Naive B cell (primary cell): ENCODE results near the gene C17orf50. TPM values are rescaled to one million over a fixed set of nuclear protein-coding genes. Genes with fewer than 3 reads are reported as not detected.
A peak's percentile ranks its signal among the peaks of the same experiment; 100 is the strongest.

Experiments used
- ATAC-seq, 2 donors: fragments of 150-1000 bp; cut with Tn5 transposase; 2 replicates each; pipeline ENCODE4 v1.10.0; 2021; ENCODE audit warnings: low read depth in 2 of 2, mild to moderate bottlenecking in 2 of 2, moderate library complexity in 2 of 2
- DNase-seq: peaks from one replicate; pipeline ENCODE4 v3.0.0; 2022
- H3K27ac Mint-ChIP-seq, 6 donors: one replicate each; pipeline ENCODE4 v1.8.0; 2020 to 2022; ENCODE audit warnings: mild to moderate bottlenecking in 6 of 6, mixed read lengths in 6 of 6, moderate library complexity in 5 of 6, inconsistent platforms in 2 of 6
- H3K27me3 Mint-ChIP-seq, 3 donors: one replicate each; pipeline ENCODE4 v1.8.0; 2021 to 2022; ENCODE audit warnings: mixed read lengths in 3 of 3, mild to moderate bottlenecking in 1 of 3
- H3K36me3 Mint-ChIP-seq, 2 donors: one replicate each; pipeline ENCODE4 v1.8.0; 2020 to 2022; ENCODE audit warnings: mixed read lengths in 2 of 2, inconsistent platforms in 1 of 2, mild to moderate bottlenecking in 1 of 2
- H3K4me1 Mint-ChIP-seq, 3 donors: one replicate each; pipeline ENCODE4 v1.8.0; 2020 to 2022; ENCODE audit warnings: mixed read lengths in 3 of 3, inconsistent platforms in 1 of 3, mild to moderate bottlenecking in 1 of 3, moderate library complexity in 1 of 3
- H3K4me3 Mint-ChIP-seq, 8 donors: one replicate each; pipeline ENCODE4 v1.8.0; 2020 to 2022; ENCODE audit warnings: mild to moderate bottlenecking in 8 of 8, mixed read lengths in 8 of 8, moderate library complexity in 8 of 8, inconsistent platforms in 2 of 8
- H3K9me3 Mint-ChIP-seq, 7 donors: one replicate each; pipeline ENCODE4 v1.8.0; 2020 to 2022; ENCODE audit warnings: mixed read lengths in 7 of 7, mild to moderate bottlenecking in 5 of 7, inconsistent platforms in 2 of 7, moderate library complexity in 1 of 7
- polyA plus RNA-seq, 6 donors: library from polyadenylated mRNA; unstranded; fragments of 300-500 nt; fragmentation: Illumina TruSeq; gene quantifications; one replicate each; pipeline ENCODE4 v1.2.3, GENCODE V29; 2021; ENCODE audit warnings: low read depth in 6 of 6

The C17orf50 gene
- polyA plus RNA-seq = not detected

DNA sequence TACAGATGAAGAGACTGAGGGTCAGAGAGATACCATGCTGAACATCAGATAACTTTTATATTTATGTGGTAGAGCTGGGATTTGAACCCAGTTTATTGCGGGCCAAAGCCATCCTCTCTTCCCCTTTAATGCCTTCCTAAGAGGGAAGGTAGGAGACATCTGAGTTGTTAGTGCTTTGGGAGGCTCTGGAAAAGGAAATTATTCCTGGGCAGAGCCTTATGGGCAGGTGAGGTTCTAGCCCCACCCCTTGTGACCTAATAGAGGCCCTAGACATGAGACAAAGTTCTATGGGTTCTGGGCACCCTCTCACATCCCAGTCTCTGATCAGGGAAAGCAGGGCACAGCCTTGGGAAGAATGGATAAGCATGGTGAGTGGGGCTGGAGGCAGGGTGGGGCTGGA, at the start of gene C17orf50:
Gene C17orf50, plus strand, starts transcription at position 301 of the 400 bp plus-strand sequence. Its CDS starts 55 bp downstream, at position 356.
- Mint-ChIP-seq H3K27ac (no peak within 1 kb of the TSS), H3K4me1 (peaks cover 11 to 13% (median 13%) of the 10 kb centered on the region in 3 donors), H3K9me3 (peaks cover 0 to 2% (median 0%) of the 10 kb centered on the region in 7 donors), H3K27me3 (no peaks in the 10 kb centered on the region), H3K36me3 (no peaks in the 10 kb centered on the region), H3K4me3 (peak within 1 kb of the TSS in 1 of 8 donors; percentile 25)
- DNase-seq = no peak
- ATAC-seq = no peak

DNA sequence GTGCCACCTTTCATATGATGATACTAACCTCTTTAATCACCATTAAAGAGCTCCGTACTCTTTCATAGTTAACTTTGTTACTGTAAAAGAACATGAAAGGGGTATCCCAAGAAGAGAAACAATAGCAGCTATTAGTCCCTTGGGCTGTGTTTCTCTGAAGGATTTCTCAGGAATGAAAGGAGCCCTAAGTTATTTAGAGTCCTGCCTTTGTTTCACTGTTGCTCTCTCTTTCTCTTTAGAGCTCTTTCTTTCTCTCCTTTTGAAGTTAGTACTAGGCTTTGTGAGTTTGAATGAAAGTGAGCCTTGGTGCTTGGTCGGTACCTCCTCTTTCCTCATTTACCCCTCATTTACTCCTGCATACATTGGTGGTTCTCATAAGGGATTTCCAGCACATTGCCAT, 49.7 kb upstream of the C17orf50 start:
- DNase-seq = no peak
- H3K9me3 Mint-ChIP-seq = no peaks in the 10 kb centered on the region
- H3K36me3 Mint-ChIP-seq = peaks cover 8 to 12% of the 10 kb centered on the region in 2 donors
- no peak for ATAC-seq
- peak overlapping the region in 1 of 6 donors; percentile 79 for H3K27ac Mint-ChIP-seq
- H3K4me3 Mint-ChIP-seq = peak overlapping the region in 2 of 8 donors; percentile 5 to 22
- peaks cover 20 to 37% (median 28%) of the 10 kb centered on the region in 3 donors for H3K4me1 Mint-ChIP-seq
- no peaks in the 10 kb centered on the region for H3K27me3 Mint-ChIP-seq

DNA sequence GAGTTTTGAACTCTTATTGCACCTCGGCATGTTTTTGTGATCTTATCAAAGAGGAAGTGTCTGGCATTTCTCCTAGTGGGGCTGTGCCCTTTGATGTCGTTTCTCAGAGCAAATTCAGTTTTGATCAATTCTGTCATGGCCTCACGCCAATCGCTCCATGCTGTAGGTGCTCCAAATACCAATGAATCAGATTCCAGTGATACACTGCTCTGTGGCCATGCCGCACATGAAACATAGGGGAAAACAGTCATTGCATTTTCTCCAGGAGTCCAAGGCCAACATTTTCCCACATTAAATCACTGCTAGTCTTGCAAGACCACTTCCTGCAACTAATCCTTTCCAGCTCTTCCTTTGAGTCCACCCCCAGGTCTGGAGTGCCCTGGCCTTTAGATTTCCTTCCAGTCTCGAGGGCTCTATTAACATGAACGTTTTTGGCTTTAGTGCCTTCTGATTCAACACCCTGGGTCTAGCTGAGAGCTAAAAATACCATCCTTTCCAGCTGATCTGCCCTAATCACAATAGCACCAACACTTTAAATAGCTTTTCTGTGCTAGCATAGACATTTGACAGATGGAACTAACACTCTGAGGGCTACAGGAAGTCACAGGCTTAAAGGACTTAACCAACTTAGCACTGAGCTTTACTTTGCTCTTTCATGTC, 47.5 kb upstream of the C17orf50 start:
- Mint-ChIP-seq H3K36me3 (peaks cover 27% of the 10 kb centered on the region in 2 donors), H3K27me3 (no peaks in the 10 kb centered on the region), H3K27ac (no peak overlapping the region), H3K4me1 (peaks cover 12 to 22% (median 14%) of the 10 kb centered on the region in 3 donors), H3K4me3 (no peak overlapping the region), H3K9me3 (no peaks in the 10 kb centered on the region)
- ATAC-seq (no peak), DNase-seq (no peak)

DNA sequence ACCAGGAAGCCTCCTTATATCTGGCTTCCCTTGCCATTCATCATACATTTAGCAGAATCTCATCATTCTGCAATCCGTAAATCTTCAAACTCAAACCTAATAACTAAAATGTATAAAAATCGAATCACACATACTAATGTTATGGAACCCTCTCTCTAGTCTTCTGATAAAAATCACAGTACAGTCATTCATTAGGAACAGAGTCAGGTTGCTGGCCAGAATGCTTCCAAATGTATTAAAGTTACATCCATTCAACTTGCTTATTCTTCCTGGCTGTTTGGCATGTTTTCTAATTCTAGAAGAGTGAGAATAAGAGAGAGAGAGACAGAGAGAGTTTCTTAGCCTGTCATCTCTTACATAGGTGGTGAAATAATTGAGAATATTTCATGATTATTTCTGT, 45.7 kb upstream of the C17orf50 start:
- ATAC-seq (no peak), DNase-seq (no peak)
- H3K4me1 Mint-ChIP-seq = peaks cover 0 to 6% (median 0%) of the 10 kb centered on the region in 3 donors
- H3K4me3 Mint-ChIP-seq = no peak overlapping the region
- no peaks in the 10 kb centered on the region for H3K9me3 Mint-ChIP-seq
- H3K27me3 Mint-ChIP-seq = no peaks in the 10 kb centered on the region
- no peak overlapping the region for H3K27ac Mint-ChIP-seq
- H3K36me3 Mint-ChIP-seq = peaks cover 35 to 41% of the 10 kb centered on the region in 2 donors

DNA sequence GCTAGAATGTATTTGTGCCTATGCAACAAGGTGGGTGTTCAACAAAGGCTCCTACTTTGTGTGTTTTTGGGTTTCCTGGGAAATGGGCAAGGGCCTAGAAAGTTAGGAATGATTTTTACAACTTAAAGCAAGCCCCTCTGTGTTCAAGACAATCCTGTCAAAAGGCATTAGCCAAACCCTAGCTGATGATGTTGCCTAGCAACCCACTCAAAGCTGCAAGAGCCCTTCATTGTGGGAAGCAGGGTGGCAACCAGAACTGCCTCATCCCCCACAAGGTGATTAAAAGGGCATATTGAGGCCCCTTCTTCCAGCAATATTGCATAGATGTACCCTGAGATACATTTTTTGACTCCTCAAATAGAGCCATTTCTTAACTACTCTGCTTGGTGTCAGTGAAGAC, 45.3 kb upstream of the C17orf50 start:
- DNase-seq (no peak), ATAC-seq (no peak)
- peaks cover 0 to 1% (median 0%) of the 10 kb centered on the region in 3 donors for H3K4me1 Mint-ChIP-seq
- H3K27ac Mint-ChIP-seq = no peak overlapping the region
- H3K27me3 Mint-ChIP-seq = no peaks in the 10 kb centered on the region
- H3K36me3 Mint-ChIP-seq = peaks cover 31 to 40% of the 10 kb centered on the region in 2 donors
- no peak overlapping the region for H3K4me3 Mint-ChIP-seq
- H3K9me3 Mint-ChIP-seq = no peaks in the 10 kb centered on the region

DNA sequence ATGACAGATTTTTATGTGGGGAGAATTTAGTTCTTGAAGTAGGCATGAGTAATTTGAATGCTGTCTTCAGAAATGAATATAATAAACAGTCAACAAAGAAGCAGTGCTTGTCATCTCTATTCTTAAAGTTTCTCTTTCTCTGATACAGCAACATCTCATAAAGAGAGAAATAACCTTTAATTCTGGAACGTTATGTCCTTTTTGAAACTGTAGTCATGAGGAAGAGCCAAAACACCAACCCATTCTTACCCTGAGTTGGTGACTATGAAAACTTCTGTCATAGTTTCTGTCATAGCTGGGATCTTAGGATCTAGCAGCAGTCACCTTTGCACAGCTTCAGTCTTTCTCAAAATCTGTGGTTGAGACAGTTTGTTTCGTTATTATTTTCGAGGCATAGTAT, 44.5 kb upstream of the C17orf50 start:
- Mint-ChIP-seq H3K9me3 (no peaks in the 10 kb centered on the region), H3K4me1 (no peaks in the 10 kb centered on the region), H3K27ac (no peak overlapping the region), H3K27me3 (no peaks in the 10 kb centered on the region), H3K36me3 (peaks cover 31 to 39% of the 10 kb centered on the region in 2 donors), H3K4me3 (no peak overlapping the region)
- DNase-seq = no peak
- no peak for ATAC-seq

DNA sequence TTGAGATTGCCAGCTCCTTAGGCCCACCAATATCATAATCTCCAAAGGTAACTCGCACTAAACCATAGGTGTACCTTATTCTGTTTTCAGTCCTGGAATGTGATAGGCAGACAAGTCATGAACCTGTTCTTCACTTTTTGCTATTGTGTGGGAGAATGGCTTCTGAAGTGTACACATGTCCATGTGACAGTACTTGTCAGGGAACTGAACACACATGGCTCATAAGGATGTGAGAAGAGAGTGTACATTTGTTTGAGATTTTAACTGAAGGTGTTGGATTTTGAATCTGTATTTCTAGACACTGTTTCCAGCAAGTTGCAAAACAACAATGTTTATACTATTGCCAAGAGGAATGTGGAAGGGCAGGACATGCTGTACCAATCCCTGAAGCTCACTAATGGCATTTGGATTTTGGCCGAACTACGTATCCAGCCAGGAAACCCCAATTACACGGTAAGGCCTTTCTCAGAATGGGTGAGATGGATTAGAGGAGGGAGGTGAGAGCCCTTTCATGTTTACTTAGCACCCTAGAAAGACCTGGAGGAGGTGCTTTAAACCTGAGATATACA, 43.7 kb upstream of the C17orf50 start:
- no peaks in the 10 kb centered on the region for H3K4me1 Mint-ChIP-seq
- no peak for DNase-seq
- no peaks in the 10 kb centered on the region for H3K27me3 Mint-ChIP-seq
- H3K4me3 Mint-ChIP-seq = no peak overlapping the region
- peaks cover 31 to 36% of the 10 kb centered on the region in 2 donors for H3K36me3 Mint-ChIP-seq
- ATAC-seq = no peak
- H3K9me3 Mint-ChIP-seq = no peaks in the 10 kb centered on the region
- H3K27ac Mint-ChIP-seq = no peak overlapping the region

DNA sequence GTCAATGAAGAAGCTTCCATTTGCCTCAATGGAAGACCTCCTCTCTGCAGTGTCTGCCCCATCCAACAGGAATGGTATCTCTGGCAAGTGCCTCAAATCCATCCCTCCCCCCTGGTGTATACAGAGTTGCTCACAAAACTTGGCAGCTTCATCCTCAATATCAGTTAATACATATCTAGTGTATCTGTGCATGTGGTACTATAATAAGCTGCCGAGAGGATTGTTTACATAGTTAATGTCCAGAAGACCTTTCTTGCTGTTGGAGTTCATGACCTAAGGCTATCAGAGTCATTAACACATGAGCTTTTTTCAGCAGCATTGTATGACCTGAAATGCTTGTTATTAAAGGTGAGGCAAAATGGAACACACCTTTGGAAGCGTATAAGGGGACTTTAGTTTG, 43.2 kb upstream of the C17orf50 start:
- Mint-ChIP-seq H3K27me3 (no peaks in the 10 kb centered on the region), H3K4me1 (no peaks in the 10 kb centered on the region), H3K36me3 (peaks cover 31 to 36% of the 10 kb centered on the region in 2 donors), H3K27ac (no peak overlapping the region), H3K9me3 (no peaks in the 10 kb centered on the region), H3K4me3 (no peak overlapping the region)
- DNase-seq (no peak), ATAC-seq (no peak)

DNA sequence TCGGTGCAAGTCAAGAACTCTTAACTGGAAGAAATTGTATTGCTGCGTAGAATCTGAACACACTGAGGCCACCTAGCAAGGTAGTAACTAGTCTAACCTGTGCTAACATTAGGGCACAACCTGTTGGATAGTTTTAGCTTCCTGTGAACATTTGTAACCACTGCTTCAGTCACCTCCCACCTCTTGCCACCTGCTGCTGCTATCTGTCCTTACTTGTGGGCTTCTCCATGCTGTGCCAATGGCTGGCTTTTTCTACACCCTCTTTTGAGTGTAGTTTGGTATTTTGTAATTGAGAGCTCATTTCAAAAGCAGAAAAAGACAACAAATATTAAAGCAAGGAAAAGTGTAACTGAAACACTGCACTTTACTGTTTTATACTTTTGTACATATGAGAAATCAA, 37.0 kb upstream of the C17orf50 start:
- H3K36me3 Mint-ChIP-seq = peaks cover 49 to 53% of the 10 kb centered on the region in 2 donors
- H3K27ac Mint-ChIP-seq = no peak overlapping the region
- no peak for ATAC-seq
- DNase-seq = no peak
- H3K4me3 Mint-ChIP-seq = no peak overlapping the region
- H3K4me1 Mint-ChIP-seq = no peaks in the 10 kb centered on the region
- H3K9me3 Mint-ChIP-seq = no peaks in the 10 kb centered on the region
- H3K27me3 Mint-ChIP-seq = no peaks in the 10 kb centered on the region

DNA sequence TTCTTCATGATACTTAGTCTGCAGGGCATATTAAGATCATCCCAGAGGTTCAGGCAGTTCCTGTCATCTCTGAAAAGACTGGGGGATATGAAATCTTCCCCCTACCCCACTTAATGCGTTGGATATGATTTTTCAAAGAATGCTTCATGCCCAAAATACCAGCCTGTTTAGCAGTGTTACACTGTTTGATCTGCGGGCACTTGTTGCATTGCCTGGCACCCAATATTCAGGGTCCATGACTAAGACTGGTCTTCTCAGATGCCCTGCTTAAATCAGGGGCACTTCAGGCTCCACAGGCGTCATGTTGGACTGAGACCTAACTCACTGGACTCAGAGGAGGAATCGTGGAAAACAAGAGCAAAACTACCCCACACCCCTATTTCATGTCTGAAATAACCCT, 35.6 kb upstream of the C17orf50 start:
- Mint-ChIP-seq H3K4me3 (no peak overlapping the region), H3K27ac (peak overlapping the region in 1 of 6 donors; percentile 47)

DNA sequence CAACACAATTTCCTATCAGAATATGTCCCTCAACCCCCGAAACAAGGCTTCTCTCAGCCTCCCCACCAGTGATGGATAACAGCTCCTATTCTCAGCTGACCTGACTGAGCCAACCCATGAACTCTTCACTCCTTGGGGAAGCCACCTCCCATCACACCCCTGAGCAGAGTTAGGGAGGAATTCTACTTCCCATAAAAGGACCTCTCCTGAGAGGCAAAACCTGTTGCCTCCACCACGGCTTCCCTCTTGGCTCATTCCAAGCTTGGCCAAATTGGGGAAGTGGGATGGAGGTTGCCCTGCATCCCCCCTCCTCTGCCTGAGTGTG, 34.9 kb upstream of the C17orf50 start:
- H3K4me3 Mint-ChIP-seq = no peak overlapping the region
- no peak overlapping the region for H3K27ac Mint-ChIP-seq
- DNase-seq (no peak), ATAC-seq (no peak)
- peaks cover 6 to 17% (median 6%) of the 10 kb centered on the region in 3 donors for H3K4me1 Mint-ChIP-seq
- H3K36me3 Mint-ChIP-seq = peaks cover 43 to 47% of the 10 kb centered on the region in 2 donors
- H3K27me3 Mint-ChIP-seq = peaks cover 5 to 8% (median 7%) of the 10 kb centered on the region in 3 donors
- H3K9me3 Mint-ChIP-seq = no peaks in the 10 kb centered on the region

More for the DNA sequence above, 35.6 kb upstream of the C17orf50 start:
- Mint-ChIP-seq H3K27me3 (peaks cover 0 to 1% (median 0%) of the 10 kb centered on the region in 3 donors), H3K36me3 (peaks cover 43 to 45% of the 10 kb centered on the region in 2 donors), H3K9me3 (no peaks in the 10 kb centered on the region), H3K4me1 (peaks cover 0 to 10% (median 0%) of the 10 kb centered on the region in 3 donors)
- no peak for ATAC-seq
- DNase-seq = no peak

DNA sequence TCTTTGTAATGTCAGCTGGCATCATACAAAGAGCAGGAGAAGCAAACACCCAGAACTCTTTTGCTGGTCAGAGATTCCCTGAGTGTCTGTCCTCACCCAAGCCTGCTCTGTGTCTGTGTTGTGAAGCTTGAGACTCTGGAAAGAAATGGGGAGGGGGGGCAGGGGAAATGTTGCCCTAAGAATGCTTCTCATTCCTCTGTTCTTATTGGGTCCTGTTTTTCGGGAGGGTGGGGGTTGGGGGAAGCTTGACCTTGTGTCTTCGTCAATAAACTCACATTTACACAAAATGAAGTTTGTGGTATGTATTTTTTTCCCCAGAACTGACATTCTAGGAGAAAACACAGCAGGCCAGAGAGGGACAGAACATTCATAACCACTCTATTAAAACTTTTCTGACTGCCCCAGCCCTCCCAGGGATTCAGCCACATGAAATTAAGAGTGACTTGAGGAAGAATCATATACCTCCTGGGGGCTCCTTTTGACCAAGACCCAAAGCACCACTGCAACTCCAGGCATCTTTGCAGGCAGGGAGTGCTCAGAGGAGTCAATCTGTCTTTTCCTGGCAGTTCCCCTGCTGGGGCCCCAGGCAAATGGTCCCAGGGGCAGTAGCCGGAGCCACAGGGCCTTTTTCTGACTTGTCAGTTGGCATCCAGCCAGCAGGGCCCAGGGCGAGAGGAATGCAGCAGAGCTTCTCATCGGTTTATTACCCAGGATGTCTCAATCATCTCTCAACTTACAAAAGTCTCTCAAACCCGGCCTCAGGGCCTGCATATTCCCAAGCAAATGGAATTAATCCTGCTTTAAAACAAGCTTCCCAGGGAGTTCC, 34.3 kb upstream of the C17orf50 start:
- Mint-ChIP-seq H3K9me3 (no peaks in the 10 kb centered on the region), H3K27ac (no peak overlapping the region), H3K27me3 (peaks cover 6 to 14% (median 12%) of the 10 kb centered on the region in 3 donors), H3K4me1 (peaks cover 12 to 23% (median 12%) of the 10 kb centered on the region in 3 donors), H3K36me3 (peaks cover 43 to 45% of the 10 kb centered on the region in 2 donors), H3K4me3 (no peak overlapping the region)
- DNase-seq = no peak
- ATAC-seq = no peak

DNA sequence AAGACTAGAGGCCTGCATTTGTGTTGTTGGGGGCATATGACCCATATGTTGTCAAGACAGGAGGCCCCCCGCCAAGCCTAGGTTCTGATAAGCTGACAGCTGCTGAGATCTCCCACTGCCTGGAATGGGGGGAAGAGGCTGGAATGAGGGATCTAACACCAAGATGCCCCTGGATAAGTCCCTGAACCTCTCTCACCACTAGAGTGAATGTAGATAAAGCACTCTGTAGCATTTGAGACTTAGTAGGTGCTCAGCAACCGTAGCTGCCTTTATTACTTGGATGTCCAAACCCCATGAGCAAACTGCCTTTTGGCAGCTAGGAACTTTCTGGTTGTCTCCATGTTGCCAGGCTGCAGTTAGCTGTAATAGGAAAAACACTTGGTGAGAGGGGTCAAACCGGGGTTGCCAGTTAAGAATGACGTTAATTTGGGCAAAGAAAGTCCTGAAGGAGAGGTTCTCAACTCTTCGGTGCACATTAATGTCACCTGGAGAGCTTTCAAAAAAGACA, 33.7 kb upstream of the C17orf50 start:
- H3K4me1 Mint-ChIP-seq = peaks cover 12 to 25% (median 12%) of the 10 kb centered on the region in 3 donors
- peaks cover 43 to 45% of the 10 kb centered on the region in 2 donors for H3K36me3 Mint-ChIP-seq
- H3K4me3 Mint-ChIP-seq = no peak overlapping the region
- peaks cover 6 to 14% (median 12%) of the 10 kb centered on the region in 3 donors for H3K27me3 Mint-ChIP-seq
- DNase-seq = no peak
- no peaks in the 10 kb centered on the region for H3K9me3 Mint-ChIP-seq
- H3K27ac Mint-ChIP-seq = no peak overlapping the region
- no peak for ATAC-seq
